Activated T-cell treated with anti-CD3 and anti-CD28 coated beads, Interleukin-2, amount 50 U/mL, for 48 hours (primary cell): ENCODE results near the gene TNIK.
"Not testable (repeated sequence)": the region's sequence is repeated elsewhere in the genome, so short reads cannot be mapped to it uniquely, and the experiment has no call there.

Experiments
- DNase-seq, 2 experiments: peaks; one replicate each; pipeline ENCODE4 v3.0.0-alpha.2; 2020

The TNIK gene

DNA sequence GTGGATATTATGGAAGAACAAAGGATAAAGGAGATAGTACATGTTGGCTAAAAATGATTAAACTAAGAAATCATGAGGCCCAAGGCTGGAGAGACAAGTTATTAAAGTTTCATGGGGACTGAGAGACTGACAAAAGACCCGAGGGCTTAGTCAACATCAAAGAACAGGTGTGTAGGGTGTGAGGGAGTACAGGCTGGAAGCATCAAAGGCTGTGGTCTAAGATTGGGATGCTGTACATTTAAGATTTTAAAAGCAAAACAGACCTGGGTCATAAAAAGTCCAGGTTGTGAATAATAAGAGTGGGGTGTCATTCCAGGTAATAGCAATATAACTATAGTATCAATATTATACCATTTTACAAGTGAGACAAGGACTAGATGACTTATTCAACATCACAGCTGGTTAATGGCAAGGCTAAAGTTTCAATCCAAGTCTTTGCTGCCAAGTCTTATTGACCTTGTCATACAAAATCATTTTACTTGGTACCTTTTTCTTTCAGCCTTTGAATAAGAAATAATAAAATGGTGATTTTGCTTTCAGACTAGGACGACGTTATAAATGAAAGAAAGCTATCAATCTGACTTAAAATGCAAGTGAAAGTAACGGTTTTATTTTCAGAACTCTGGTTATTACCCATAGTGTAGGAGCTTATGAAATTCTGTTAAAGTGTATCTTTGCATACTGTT, 211.6 kb downstream of the TNIK start:
- no peak for DNase-seq

DNA sequence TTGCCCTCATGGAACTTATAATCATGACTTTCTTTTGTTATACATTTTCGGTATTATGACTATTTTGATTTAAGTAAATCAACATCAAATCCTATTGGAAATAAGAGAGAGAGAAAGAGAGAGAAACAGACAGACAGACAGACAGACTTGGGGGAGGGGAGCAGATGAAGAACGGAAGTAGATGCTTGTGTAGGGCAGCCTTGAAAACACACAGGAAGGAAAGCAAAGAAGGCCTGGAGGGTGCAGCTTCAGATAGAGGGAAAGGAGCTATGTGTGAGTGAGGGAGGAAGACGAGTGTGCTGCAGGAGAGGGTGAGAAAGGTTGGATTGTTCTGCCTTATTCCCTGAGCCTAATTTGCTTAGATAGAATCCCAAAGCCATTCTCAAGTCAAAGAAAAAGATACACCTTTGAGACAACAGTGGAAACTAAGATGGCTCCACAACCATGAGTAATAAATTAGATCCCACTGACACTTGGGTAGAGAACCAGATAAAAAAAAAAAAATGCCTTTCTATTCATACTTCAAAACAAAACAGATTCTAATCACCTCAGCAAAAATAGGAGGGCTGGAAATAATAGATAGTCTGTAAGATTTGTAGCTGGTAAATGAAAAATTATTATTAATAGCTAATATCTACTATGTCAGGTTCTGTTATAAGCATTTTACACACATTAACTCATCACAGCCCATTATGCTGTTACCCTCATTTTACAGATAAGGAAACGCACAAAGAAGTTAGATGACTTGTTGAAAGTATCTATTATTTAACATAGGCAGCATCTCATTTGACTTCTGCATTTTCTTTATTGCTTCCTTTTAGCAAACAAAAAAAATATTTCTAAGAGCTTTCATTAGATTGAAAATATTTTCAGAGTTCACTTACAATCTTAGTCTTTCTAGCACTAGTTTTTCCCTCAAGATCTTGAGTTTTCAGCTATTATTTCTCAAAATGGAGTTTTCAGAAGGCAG, 214.1 kb downstream of the TNIK start:
- DNase-seq = no peak

GRCh38 chr3:171242951-171243350, 217.3 kb downstream of the TNIK start:
- no peak for DNase-seq

- no peak for DNase-seq
Measured at GRCh38 chr3:171242170-171242569, 218.0 kb downstream of the TNIK start.

DNA sequence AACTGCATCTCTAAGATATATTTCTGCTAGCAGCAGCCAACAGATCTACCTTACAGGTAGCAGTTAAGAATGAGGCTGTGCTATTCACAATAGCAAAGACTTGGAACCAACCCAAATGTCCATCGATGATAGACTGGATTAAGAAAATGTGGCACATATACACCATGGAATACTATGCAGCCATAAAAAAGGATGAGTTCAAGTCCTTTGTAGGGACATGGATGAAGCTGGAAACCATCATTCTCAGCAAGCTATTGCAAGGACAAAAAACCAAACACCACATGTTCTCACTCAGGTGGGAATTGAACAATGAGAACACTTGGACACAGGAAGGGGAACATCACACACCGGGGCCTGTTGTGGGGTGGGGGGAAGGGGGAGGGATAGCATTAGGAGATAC, 218.6 kb downstream of the TNIK start:
- DNase-seq = not testable (repeated sequence)

- DNase-seq = no peak
Measured at GRCh38 chr3:171240504-171240835, 219.7 kb downstream of the TNIK start.

- DNase-seq = no peak
Measured at GRCh38 chr3:171239757-171240503, 220.3 kb downstream of the TNIK start.

GRCh38 chr3:171237009-171237385, 223.2 kb downstream of the TNIK start:
- DNase-seq = no peak

DNA sequence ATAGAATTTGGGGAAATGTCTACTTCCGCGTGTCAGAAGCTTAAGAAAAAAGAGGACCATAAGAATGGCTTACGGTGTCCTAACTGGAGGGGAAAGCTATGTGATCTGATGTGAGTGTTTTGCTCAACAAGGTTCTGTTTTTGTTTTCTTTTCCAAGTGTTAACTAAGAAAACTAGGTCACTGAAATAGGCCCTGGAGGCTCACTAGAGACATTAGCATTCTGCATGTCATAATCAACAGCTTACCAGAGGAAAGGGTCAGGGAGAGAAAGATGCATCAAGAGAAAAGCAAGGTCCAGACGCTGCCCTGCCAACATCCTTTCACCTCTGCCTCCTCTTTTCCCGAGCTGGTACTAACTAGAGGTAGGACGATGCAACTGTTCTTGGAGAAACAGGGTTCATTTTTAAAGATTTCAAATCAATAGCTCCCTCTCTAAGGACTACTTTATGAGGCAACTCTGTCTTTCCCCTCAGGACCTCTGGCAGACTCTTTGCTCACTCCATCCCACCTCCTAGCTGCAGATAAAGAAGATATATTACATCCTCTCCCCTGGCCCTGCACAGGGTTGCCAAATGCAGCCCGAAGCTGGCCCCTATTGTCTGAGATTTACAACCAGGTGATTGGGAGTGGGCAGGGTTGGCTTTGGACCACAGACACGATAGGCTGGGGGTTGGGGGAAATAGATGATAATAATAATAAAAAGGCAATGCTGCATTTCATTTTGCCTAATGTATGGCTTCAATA, 223.8 kb downstream of the TNIK start:
- no peak for DNase-seq

DNA sequence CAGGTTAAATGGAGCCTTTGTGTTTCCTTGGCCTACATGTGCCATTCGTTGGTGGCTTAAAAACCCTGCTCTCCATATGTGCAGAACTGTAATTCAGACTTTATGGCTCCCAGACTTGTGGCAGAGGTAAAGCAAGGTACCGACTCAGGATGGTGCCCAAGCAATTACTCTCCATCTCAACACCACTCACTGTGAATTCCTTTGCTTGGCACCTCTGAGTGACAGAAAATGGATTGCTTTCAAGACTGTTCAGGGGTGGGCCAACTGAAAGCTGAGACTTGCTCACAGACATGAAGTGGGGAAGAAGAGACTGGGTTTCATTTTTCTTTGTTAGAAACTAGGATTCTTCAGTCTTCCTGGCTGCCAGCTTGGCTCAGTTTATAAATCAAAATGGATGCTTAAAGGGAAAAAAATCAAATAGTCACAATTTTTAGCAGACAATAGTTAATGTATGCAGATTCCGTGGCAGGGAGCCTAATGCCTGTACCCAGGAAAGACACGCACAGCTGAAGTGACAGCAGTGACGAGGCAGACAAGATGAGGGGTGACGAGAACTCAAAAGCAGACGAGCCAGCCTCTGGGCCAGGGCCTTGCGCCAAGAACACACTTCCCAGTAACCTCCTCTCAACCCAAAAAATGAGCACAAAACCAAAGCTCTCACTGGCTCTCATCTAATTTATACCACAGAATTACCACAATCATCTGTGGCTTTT, 225.8 kb downstream of the TNIK start:
- no peak for DNase-seq

GRCh38 chr3:171231361-171231760, 228.8 kb downstream of the TNIK start:
- DNase-seq = no peak

GRCh38 chr3:171230865-171231264, 229.3 kb downstream of the TNIK start:
- DNase-seq = no peak

DNA sequence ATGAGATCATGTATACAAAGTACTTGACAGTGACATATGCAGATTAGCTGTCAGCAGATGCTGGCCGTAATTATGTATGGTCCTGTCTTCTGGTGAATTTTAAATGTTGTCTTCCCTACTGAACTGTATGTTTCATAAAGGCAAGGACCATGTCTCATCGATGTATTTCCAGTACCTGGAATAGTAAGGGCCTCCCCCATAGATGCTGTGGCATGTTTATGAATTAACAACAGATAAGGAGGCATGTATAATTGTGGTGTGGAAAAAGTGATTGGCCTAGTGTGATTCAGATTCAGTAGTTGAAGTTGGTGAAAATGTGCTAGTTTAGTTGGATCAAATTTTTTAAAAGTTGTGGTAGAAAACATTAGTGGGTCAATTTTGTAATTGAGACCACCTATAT, 231.0 kb downstream of the TNIK start:
- no peak for DNase-seq

GRCh38 chr3:171228240-171228639, 232.0 kb downstream of the TNIK start:
- DNase-seq = no peak

- DNase-seq = no peak
Measured at GRCh38 chr3:171227828-171228227, 232.4 kb downstream of the TNIK start.

DNA sequence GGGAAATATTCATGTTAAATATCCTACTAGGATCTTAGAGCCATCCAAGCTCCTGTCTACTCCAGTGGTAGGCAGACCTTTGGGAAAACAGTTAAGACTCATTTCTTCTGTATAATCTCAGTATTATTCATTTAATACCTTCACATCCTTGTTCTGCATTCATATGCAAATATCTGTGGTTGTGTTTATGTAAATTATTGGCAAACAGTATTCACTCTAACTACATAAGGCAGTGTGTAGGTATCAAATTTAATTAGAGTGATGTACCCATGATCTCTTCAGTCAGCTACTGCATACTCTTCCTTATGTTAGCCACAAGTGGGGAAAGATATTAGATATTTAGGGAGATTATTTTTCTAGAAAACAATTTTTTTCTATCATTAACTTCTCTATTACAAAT, 232.8 kb downstream of the TNIK start:
- DNase-seq = no peak

GRCh38 chr3:171226794-171227193, 233.4 kb downstream of the TNIK start:
- DNase-seq = no peak

DNA sequence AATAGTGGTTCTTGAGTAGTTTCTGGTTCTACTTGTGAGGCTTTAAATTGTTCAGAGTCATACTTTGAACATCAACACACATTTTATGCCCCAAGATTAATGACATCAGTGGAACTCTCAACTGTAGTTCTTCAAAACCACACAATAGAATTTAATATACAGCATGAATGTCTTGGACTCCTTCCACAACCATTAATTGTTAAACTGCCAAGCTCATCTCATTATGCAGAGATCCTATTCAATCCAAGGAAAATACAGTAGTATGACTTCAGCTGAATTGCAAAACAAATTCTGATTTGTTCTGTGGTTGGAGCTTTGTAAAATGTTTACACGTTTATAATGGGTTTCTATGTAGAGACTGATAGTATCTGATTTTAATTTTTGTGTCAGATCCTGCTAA, 234.5 kb downstream of the TNIK start:
- DNase-seq = no peak

GRCh38 chr3:171225165-171225564, 235.0 kb downstream of the TNIK start:
- DNase-seq = no peak

- DNase-seq = no peak
Measured at GRCh38 chr3:171223396-171223795, 236.8 kb downstream of the TNIK start.

DNA sequence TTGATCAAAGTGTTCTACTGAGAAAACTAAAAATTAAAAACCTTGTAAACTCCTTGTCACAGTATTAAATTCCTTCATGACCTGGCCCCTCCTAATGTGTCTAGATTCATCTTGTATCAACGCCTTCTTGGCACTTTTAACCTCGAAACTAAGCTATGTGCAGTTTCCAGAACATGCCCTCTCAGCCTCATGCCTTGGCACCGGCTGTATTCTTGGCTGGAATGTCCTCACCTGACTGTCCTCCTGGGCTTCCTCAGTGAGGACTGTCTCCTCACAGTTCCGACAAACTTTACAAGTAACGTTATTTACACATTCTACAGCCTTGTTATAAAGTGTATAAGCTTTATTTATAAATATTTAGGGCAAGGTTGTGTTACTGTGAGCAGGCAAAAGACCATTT, 237.2 kb downstream of the TNIK start:
- no peak for DNase-seq

GRCh38 chr3:171221597-171221996, 238.6 kb downstream of the TNIK start:
- DNase-seq = no peak
